Measurements from ENCODE around the gene HAPLN2. TPM values are rescaled to one million over a fixed set of nuclear protein-coding genes. Genes with fewer than 3 reads are reported as not detected.

The HAPLN2 gene
- total and polyA plus RNA-seq, 2 of the 8 experiments (the other 6 are each of a cell fraction or from before 2014, with no cell fraction given), result 0.19 to 0.51 TPM

DNA sequence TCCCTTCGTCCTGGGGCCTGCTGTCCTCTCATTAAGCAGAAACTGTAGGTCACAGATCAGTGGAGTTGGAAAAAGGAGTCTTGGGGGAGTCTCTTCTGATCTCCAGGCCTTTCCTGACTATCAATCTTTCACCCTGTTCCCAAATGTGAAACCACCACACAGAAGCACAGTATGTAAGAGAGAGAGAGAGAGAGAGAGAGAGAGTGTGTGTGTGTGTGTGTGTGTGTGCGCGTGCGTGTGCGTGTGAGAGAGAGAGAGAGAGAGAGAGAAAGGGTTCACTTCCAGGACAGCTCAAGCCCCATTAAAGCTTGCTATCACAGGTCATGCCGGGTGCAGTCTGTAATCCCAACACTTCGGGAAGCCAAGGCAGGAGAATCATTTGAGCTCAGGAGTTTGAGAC lies 41.2 kb upstream of the HAPLN2 start:
- Histone ChIP-seq H2BK12ac (ENCODE audit: low read depth, low read length) (no peak overlapping the region), H2AK5ac (ENCODE audit: low read depth, low read length) (no peak overlapping the region), H3K9me3 (ENCODE audit: insufficient read depth in 2 of 2, low read depth in 1 of 2, low read length in 1 of 2) (no peaks in the 10 kb centered on the region), H3K23me2 (ENCODE audit: low read depth, low read length) (no peaks in the 10 kb centered on the region; the same call in 1 of the 2 replicates), H4K91ac (replicated peaks; ENCODE audit: insufficient read length, low read length) (no peak overlapping the region), H2BK20ac (ENCODE audit: low read length) (no peak overlapping the region), H4K8ac (ENCODE audit: extremely low read depth, insufficient read depth, low read length) (no peak overlapping the region), H3K4me2 (ENCODE audit: insufficient read depth in 1 of 2, low read depth in 2 of 2, low read length in 2 of 2) (no peak overlapping the region), H2BK15ac (ENCODE audit: low read length) (no peak overlapping the region), H3K23ac (ENCODE audit: insufficient read length) (no peak overlapping the region), H3K4me3 (ENCODE audit: extremely low read depth in 1 of 4, insufficient read depth in 2 of 4, low read depth in 3 of 4, low read length in 4 of 4) (no peak overlapping the region), H3K18ac (ENCODE audit: extremely low read depth, low read length) (no peak overlapping the region), H2BK5ac (ENCODE audit: low read depth, low read length) (no peak overlapping the region), H3K9ac (replicated peaks in 1 of 4; ENCODE audit: extremely low read depth in 1 of 4, low read depth in 3 of 4, low read length in 3 of 4) (no peak overlapping the region), H3K56ac (replicated peaks; ENCODE audit: insufficient read length, low read depth, low read length) (no peak overlapping the region), H3K27ac (ENCODE audit: low read depth, low read length) (no peak overlapping the region), H3K27me3 (replicated peaks in 1 of 4; ENCODE audit: control insufficient read depth in 3 of 4, extremely low read depth in 1 of 4, insufficient read depth in 3 of 4, low read length in 3 of 4) (no peaks in the 10 kb centered on the region), H4K20me1 (replicated peaks in 1 of 2; ENCODE audit: control insufficient read depth in 1 of 2, insufficient read depth in 2 of 2, low read length in 2 of 2) (no peaks in the 10 kb centered on the region), H3K4me1 (replicated peaks in 1 of 4; ENCODE audit: control insufficient read depth in 3 of 4, insufficient read depth in 4 of 4, low read length in 3 of 4) (no peaks in the 10 kb centered on the region), H3K79me2 (ENCODE audit: control insufficient read depth in 1 of 2, insufficient read depth in 2 of 2, low read length in 2 of 2) (no peaks in the 10 kb centered on the region), H3K79me1 (ENCODE audit: low read depth, low read length) (no peaks in the 10 kb centered on the region), H2AFZ (ENCODE audit: low read length) (no peak overlapping the region), H2BK120ac (replicated peaks; ENCODE audit: low read depth, low read length) (no peak overlapping the region), H4K5ac (ENCODE audit: insufficient read length, low read depth, low read length) (no peak overlapping the region), H3K14ac (ENCODE audit: insufficient read length) (no peak overlapping the region), H3K4ac (replicated peaks; ENCODE audit: insufficient read length, low read depth, low read length) (no peak overlapping the region), H3K36me3 (ENCODE audit: control insufficient read depth in 2 of 4, insufficient read depth in 4 of 4, low read length in 3 of 4) (no peaks in the 10 kb centered on the region)
- FAIRE-seq (no peak), DNase-seq (ENCODE audit: low read depth in 1 of 2, low spot score in 2 of 2) (no peak)
- CTCF ChIA-PET (ENCODE audit: partially characterized antibody), result interaction anchor here (0.9 to 5.1 kb wide), 6 partner anchors 26 to 192 kb away, joined by 3 to 55 read pairs (median 4); no protein-coding TSS in a partner anchor
- POLR2A ChIA-PET (ENCODE audit: partially characterized antibody), result interaction anchor here (2.7 kb wide), 1 partner anchor 15 kb away, joined by 16 read pairs; the partner anchor contains the start of gene NAXE
- 90% methylated on average over 3 of the region's 7 CpGs; no CpG with 5 or more reads in 1 of the 2 experiments for WGBS, 2 experiments (ENCODE audit: extremely low coverage in 1 of 2, insufficient coverage in 1 of 2, insufficient read length in 1 of 2, insufficient replicate concordance in 2 of 2, low coverage in 1 of 2, low lambda C conversion rate in 2 of 2, missing lambda C conversion rate in 1 of 2)
- TF ChIP-seq POU5F1 (IDR thresholded peaks at IDR 0.05; ENCODE audit: low read depth, low read length) (no peak), FOSL1 (IDR thresholded peaks at IDR 0.05; ENCODE audit: insufficient read depth, low read depth, low read length) (no peak), BCL11A (IDR thresholded peaks at IDR 0.05; ENCODE audit: low read depth in 2 of 2, low read length in 2 of 2) (no peak), SIN3A (conservative IDR thresholded peaks at IDR 0.05 in 1 of 2, IDR thresholded peaks at IDR 0.05 in 1 of 2; ENCODE audit: low read depth in 1 of 2, low read length in 2 of 2) (no peak), RAD21 (IDR thresholded peaks at IDR 0.05 in 1 of 2, conservative IDR thresholded peaks at IDR 0.05 in 1 of 2; ENCODE audit: low read depth in 2 of 2, low read length in 2 of 2) (no peak), TCF12 (IDR thresholded peaks at IDR 0.05; ENCODE audit: low read depth, low read length) (no peak), ZNF274 (IDR thresholded peaks at IDR 0.05; ENCODE audit: borderline replicate concordance, extremely low read depth, low read length) (no peak), KDM5A (IDR thresholded peaks at IDR 0.05; ENCODE audit: low read length) (no peak), EP300 (IDR thresholded peaks at IDR 0.05; ENCODE audit: borderline replicate concordance in 1 of 2, low read depth in 2 of 2, low read length in 2 of 2) (no peak), TBP (IDR thresholded peaks at IDR 0.05; ENCODE audit: low read depth, low read length) (no peak), CHD2 (IDR thresholded peaks at IDR 0.05; ENCODE audit: low read length) (no peak), SAP30 (IDR thresholded peaks at IDR 0.05; ENCODE audit: insufficient read depth, insufficient replicate concordance, low read length) (no peak)

All from H1 (cell line).